Lower lobe of right lung (tissue), 2 donors: ENCODE measurements around the gene DPP9. TPM values are rescaled to one million over a fixed set of nuclear protein-coding genes. Genes with fewer than 3 reads are reported as not detected.
"Not testable (repeated sequence)": the region's sequence is repeated elsewhere in the genome, so short reads cannot be mapped to it uniquely, and the experiment has no call there.

Experiments used
- ATAC-seq, 2 donors: fragments of 200-7000 bp; cut with Tn5 transposase; one replicate each; pipeline ENCODE4 v1.9.1; 2020 to 2022; ENCODE audit warnings: mild to moderate bottlenecking in 2 of 2, moderate library complexity in 2 of 2
- DNase-seq: peaks from one replicate; pipeline ENCODE4 v3.0.0-alpha.2; 2020
- H3K27ac ChIP-seq: fragments of 200-600 bp; one replicate; pipeline ENCODE4 v1.8.0; 2022
- H3K27me3 ChIP-seq: fragments of 200-600 bp; one replicate; pipeline ENCODE4 v1.8.0; 2022; ENCODE audit warnings: low read depth
- H3K36me3 ChIP-seq: fragments of 200-600 bp; one replicate; pipeline ENCODE4 v1.8.0; 2022; ENCODE audit warnings: mild to moderate bottlenecking
- H3K4me1 ChIP-seq: fragments of 200-600 bp; one replicate; pipeline ENCODE4 v1.8.0; 2022
- H3K4me3 ChIP-seq: fragments of 200-600 bp; one replicate; pipeline ENCODE4 v1.8.0; 2022; ENCODE audit warnings: mild to moderate bottlenecking
- H3K9me3 ChIP-seq: fragments of 200-600 bp; one replicate; pipeline ENCODE4 v1.8.0; 2022
- CTCF ChIP-seq: fragments of 200-600 bp; IDR thresholded peaks from one replicate; pipeline ENCODE4 v1.8.0; 2022; ENCODE audit warnings: antibody characterized with exemption, mild to moderate bottlenecking
- intact Hi-C: fragments of 100-400 bp; cut with DNase I; formaldehyde crosslinking; loops from one replicate; pipeline ENCODE4 v1.11.0; 2022
- total RNA-seq: library from RNA; stranded (reverse); fragmentation: NEBNext Ultra II Directional; extraction: Animal tissue kit (Norgen Biotek cat#: 25700); gene quantifications from one replicate; pipeline ENCODE4 v1.2.1, GENCODE V29; 2021
- donor health status: DM: no; HTN: yes; CAD: no; lungs with severe emphysema.

The DPP9 gene
- total RNA-seq, 1 donor from 2014 or later: 79.6 TPM

- no peaks in the 10 kb centered on the region for H3K9me3 ChIP-seq
- no peak for DNase-seq
- H3K36me3 ChIP-seq: peaks cover 100% of the 10 kb centered on the region
- no peaks in the 10 kb centered on the region for H3K27me3 ChIP-seq
- no peak for ATAC-seq
- H3K4me3 ChIP-seq: no peak overlapping the region
- intact Hi-C loops: no loop called here
- TF ChIP-seq CTCF: no peak
- no peak overlapping the region for H3K27ac ChIP-seq
- H3K4me1 ChIP-seq: no peaks in the 10 kb centered on the region
Observed at GRCh38 chr19:4684312-4685095, 39.1 kb downstream of the DPP9 start.

GRCh38 chr19:4682417-4683200 is 41.0 kb downstream of the DPP9 start:
- Histone ChIP-seq H3K4me3 (no peak overlapping the region), H3K4me1 (no peaks in the 10 kb centered on the region), H3K36me3 (peaks cover 99% of the 10 kb centered on the region), H3K27ac (no peak overlapping the region), H3K27me3 (no peaks in the 10 kb centered on the region), H3K9me3 (no peaks in the 10 kb centered on the region)
- DNase-seq: no peak
- intact Hi-C loops: no loop called here
- no peak for TF ChIP-seq CTCF
- peak in 1 of 2 donors; percentile 8 for ATAC-seq

- H3K9me3 ChIP-seq, DNase-seq, H3K27me3 ChIP-seq, intact Hi-C loops, ATAC-seq, H3K4me3 ChIP-seq, H3K27ac ChIP-seq, H3K4me1 ChIP-seq: not testable (repeated sequence)
- peaks cover 98% of the 10 kb centered on the region for H3K36me3 ChIP-seq
Observed at GRCh38 chr19:4680021-4680420, 43.6 kb downstream of the DPP9 start.

GRCh38 chr19:4678881-4679790 is 44.5 kb downstream of the DPP9 start:
- no peak overlapping the region for H3K27ac ChIP-seq
- H3K4me1 ChIP-seq: no peaks in the 10 kb centered on the region
- intact Hi-C loops: no loop called here
- no peak for DNase-seq
- TF ChIP-seq CTCF: no peak
- peaks cover 93% of the 10 kb centered on the region for H3K36me3 ChIP-seq
- H3K27me3 ChIP-seq: no peaks in the 10 kb centered on the region
- H3K9me3 ChIP-seq: no peaks in the 10 kb centered on the region
- peak; percentile 4 to 12 for ATAC-seq
- H3K4me3 ChIP-seq: no peak overlapping the region

GRCh38 chr19:4676955-4677731 is 46.5 kb downstream of the DPP9 start:
- peak; percentile 56 for TF ChIP-seq CTCF
- H3K9me3 ChIP-seq: no peaks in the 10 kb centered on the region
- ATAC-seq (peak; percentile 65 to 79), DNase-seq (peak; percentile 64)
- H3K27me3 ChIP-seq: no peaks in the 10 kb centered on the region
- no peak overlapping the region for H3K27ac ChIP-seq
- intact Hi-C loops: no loop called here
- no peaks in the 10 kb centered on the region for H3K4me1 ChIP-seq
- H3K36me3 ChIP-seq: peaks cover 73% of the 10 kb centered on the region
- no peak overlapping the region for H3K4me3 ChIP-seq
